DOHH2 (cell line): ENCODE data around the gene ALDH1A3.

Experiments
- H3F3A ChIP-seq: fragments of 200-600 bp; sonication (generic), shearing (Covaris generic); 2 replicates; pipeline ENCODE4 v1.6.0; 2016; ENCODE audit warnings: antibody characterized with exemption, mild to moderate bottlenecking; ENCODE audit not compliant: control insufficient read depth, insufficient read depth
- H3K27ac ChIP-seq: fragments of 200-600 bp; sonication (generic); 2 replicates; pipeline ENCODE4 v1.5.1; 2014; ENCODE audit warnings: low read depth, mild to moderate bottlenecking, low read length, moderate library complexity
- H3K27me3 ChIP-seq: fragments of 200-600 bp; sonication (generic); 2 replicates; pipeline ENCODE4 v1.6.1; 2014; ENCODE audit warnings: mild to moderate bottlenecking, low read length, mixed read lengths; ENCODE audit not compliant: control insufficient read depth
- H3K36me3 ChIP-seq: fragments of 200-600 bp; sonication (generic); 2 replicates; pipeline ENCODE4 v1.6.1; 2014; ENCODE audit warnings: mild to moderate bottlenecking, low read length, moderate library complexity, mixed read lengths; ENCODE audit not compliant: control insufficient read depth
- H3K4me1 ChIP-seq: fragments of 200-600 bp; sonication (generic); 2 replicates; pipeline ENCODE4 v1.6.1; 2014; ENCODE audit warnings: mild to moderate bottlenecking, low read length, mixed read lengths; ENCODE audit not compliant: control insufficient read depth
- H3K4me2 ChIP-seq: fragments of 200-600 bp; sonication (generic); 2 replicates; pipeline ENCODE4 v1.6.0; 2014; ENCODE audit warnings: mild to moderate bottlenecking, low read length, moderate library complexity
- H3K4me3 ChIP-seq: fragments of 200-600 bp; sonication (generic); 2 replicates; pipeline ENCODE4 v1.5.1; 2014; ENCODE audit warnings: mild to moderate bottlenecking, low read length, mixed read lengths
- H3K79me2 ChIP-seq: fragments of 200-600 bp; sonication (generic); 2 replicates; pipeline ENCODE4 v1.6.1; 2014; ENCODE audit warnings: mild to moderate bottlenecking, low read length, mixed read lengths; ENCODE audit not compliant: control insufficient read depth
- H3K9me2 ChIP-seq: fragments of 200-600 bp; sonication (generic); replicated peaks from 2 replicates; pipeline ENCODE4 v1.6.1; 2014; ENCODE audit warnings: mild to moderate bottlenecking, low read length, mixed read lengths; ENCODE audit not compliant: control insufficient read depth
- H3K9me3 ChIP-seq: fragments of 200-600 bp; sonication (generic); 2 replicates; pipeline ENCODE4 v1.6.1; 2014; ENCODE audit warnings: antibody characterized with exemption, low read length, mixed read lengths; ENCODE audit not compliant: control insufficient read depth, insufficient read depth
- H4K20me1 ChIP-seq: fragments of 200-600 bp; sonication (generic); 2 replicates; pipeline ENCODE4 v1.6.0; 2014; ENCODE audit warnings: low read depth, mild to moderate bottlenecking, antibody characterized with exemption, low read length, moderate library complexity; ENCODE audit not compliant: control insufficient read depth, insufficient read depth
- CTCF ChIP-seq: fragments of 200-600 bp; sonication (generic); IDR thresholded peaks from one replicate; pipeline ENCODE4 v1.5.1; 2014; ENCODE audit warnings: antibody characterized with exemption, mild to moderate bottlenecking, low read depth, low read length; ENCODE audit not compliant: poor library complexity, severe bottlenecking
- EZH2phosphoT487 ChIP-seq: fragments of 200-600 bp; sonication (generic); IDR thresholded peaks from 2 replicates; pipeline ENCODE4 v1.6.1; 2017; ENCODE audit warnings: borderline replicate concordance, mild to moderate bottlenecking, antibody characterized with exemption, low read length, moderate library complexity, mixed read lengths

ALDH1A3 gene

GRCh38 chr15:100923076-100923475, 43.4 kb downstream of the ALDH1A3 start:
- Histone ChIP-seq H3K36me3 (peaks cover 83% of the 10 kb centered on the region), H3K4me1 (peaks cover 74% of the 10 kb centered on the region), H3K27ac (peak overlapping the region; percentile 92), H3K9me3 (no peaks in the 10 kb centered on the region), H3K4me2 (peak overlapping the region; percentile 100), H3F3A (peaks cover 65% of the 10 kb centered on the region), H3K9me2 (no peaks in the 10 kb centered on the region), H3K27me3 (no peaks in the 10 kb centered on the region), H4K20me1 (no peaks in the 10 kb centered on the region; the same call in 1 of the 2 replicates), H3K4me3 (peak overlapping the region; percentile 96), H3K79me2 (peaks cover 89% of the 10 kb centered on the region)
- TF ChIP-seq CTCF (no peak), EZH2phosphoT487 (no peak)

- Histone ChIP-seq H3K36me3 (peaks cover 87% of the 10 kb centered on the region), H3K4me3 (peak overlapping the region; percentile 96), H3F3A (peaks cover 71% of the 10 kb centered on the region), H3K27me3 (no peaks in the 10 kb centered on the region), H3K4me2 (peak overlapping the region; percentile 100), H3K4me1 (peaks cover 82% of the 10 kb centered on the region), H3K9me3 (no peaks in the 10 kb centered on the region), H3K27ac (peak overlapping the region; percentile 92), H4K20me1 (no peaks in the 10 kb centered on the region; the same call in 1 of the 2 replicates), H3K9me2 (no peaks in the 10 kb centered on the region), H3K79me2 (peaks cover 89% of the 10 kb centered on the region)
- no peak for TF ChIP-seq CTCF
- TF ChIP-seq EZH2phosphoT487 = no peak
Observed at GRCh38 chr15:100923902-100924301, 44.3 kb downstream of the ALDH1A3 start.

GRCh38 chr15:100924436-100924835, 44.8 kb downstream of the ALDH1A3 start:
- TF ChIP-seq EZH2phosphoT487 (no peak), CTCF (no peak)
- H3K36me3 ChIP-seq = peaks cover 92% of the 10 kb centered on the region
- peak overlapping the region; percentile 100 for H3K4me2 ChIP-seq
- peaks cover 76% of the 10 kb centered on the region for H3F3A ChIP-seq
- peaks cover 88% of the 10 kb centered on the region for H3K4me1 ChIP-seq
- peak overlapping the region; percentile 92 for H3K27ac ChIP-seq
- peak overlapping the region; percentile 96 for H3K4me3 ChIP-seq
- peaks cover 92% of the 10 kb centered on the region for H3K79me2 ChIP-seq
- no peaks in the 10 kb centered on the region for H3K9me2 ChIP-seq
- H4K20me1 ChIP-seq = no peaks in the 10 kb centered on the region; the same call in 1 of the 2 replicates
- no peaks in the 10 kb centered on the region for H3K27me3 ChIP-seq
- no peaks in the 10 kb centered on the region for H3K9me3 ChIP-seq
